HG02840 (cell line): ENCODE data around the gene ST13.
"Not testable (repeated sequence)": the region's sequence is repeated elsewhere in the genome, so short reads cannot be mapped to it uniquely, and the experiment has no call there.

Experiments used
- ATAC-seq: cut with Tn5 transposase; IDR thresholded peaks from one replicate; pipeline ENCODE4 v1.9.1; 2021; ENCODE audit warnings: mild to moderate bottlenecking, moderate library complexity, moderate number of reproducible peaks; ENCODE audit not compliant: unreplicated experiment, low FRiP score

ST13 gene

GRCh38 chr22:40792451-40792850 is 64.0 kb downstream of the ST13 start:
- no peak for ATAC-seq

- ATAC-seq = no peak
Observed at GRCh38 chr22:40791241-40791640, 65.2 kb downstream of the ST13 start.

DNA sequence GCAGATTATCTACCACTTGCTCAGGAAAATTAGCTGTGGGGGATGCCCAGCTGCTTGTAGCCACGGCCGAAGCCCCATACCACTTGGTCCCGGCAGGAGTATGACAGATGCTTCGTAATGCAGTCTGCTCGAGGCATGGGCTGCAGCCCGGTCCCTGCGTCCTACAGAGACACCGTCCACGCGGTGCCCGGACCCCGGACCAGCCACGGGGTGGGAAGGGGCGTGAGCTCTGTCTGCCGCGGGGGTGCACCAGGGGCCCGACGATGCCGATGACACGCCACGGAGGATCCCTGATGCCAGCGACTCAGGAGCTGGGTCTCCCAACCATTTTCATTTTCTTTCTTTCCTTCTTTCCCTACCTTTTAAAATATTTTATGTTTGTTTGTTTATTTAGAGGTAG is 67.3 kb downstream of the ST13 start:
- no peak for ATAC-seq

DNA sequence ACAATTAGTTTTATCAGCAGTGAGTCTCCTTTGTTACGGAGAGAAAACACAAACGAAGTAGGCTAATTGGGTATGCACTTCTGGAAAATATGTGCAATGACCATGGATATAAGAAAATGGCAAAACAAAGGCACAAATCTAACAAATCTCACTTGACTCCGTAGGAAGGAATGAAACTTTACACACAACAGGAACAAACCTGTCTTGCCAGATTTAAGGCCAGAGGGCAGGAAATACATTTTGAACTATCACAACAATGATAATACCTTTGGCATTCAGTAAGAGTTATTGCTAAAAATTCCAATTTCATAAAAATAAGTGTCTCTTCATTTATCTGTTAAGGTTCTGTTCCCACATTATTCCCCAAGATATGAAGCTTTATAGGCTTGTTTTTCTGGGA is 73.9 kb downstream of the ST13 start:
- no peak for ATAC-seq

GRCh38 chr22:40781749-40782148 is 74.7 kb downstream of the ST13 start:
- ATAC-seq = not testable (repeated sequence)
